NCI-H187 (cell line): ENCODE measurements around the gene PRR30.
"Not testable (repeated sequence)": the region's sequence is repeated elsewhere in the genome, so short reads cannot be mapped to it uniquely, and the experiment has no call there.

ENCODE experiments used
- DNase-seq, 2 experiments: peaks; one replicate each; lab custom pipeline; 2025; lab: John Stamatoyannopoulos, UW

PRR30 gene

DNA sequence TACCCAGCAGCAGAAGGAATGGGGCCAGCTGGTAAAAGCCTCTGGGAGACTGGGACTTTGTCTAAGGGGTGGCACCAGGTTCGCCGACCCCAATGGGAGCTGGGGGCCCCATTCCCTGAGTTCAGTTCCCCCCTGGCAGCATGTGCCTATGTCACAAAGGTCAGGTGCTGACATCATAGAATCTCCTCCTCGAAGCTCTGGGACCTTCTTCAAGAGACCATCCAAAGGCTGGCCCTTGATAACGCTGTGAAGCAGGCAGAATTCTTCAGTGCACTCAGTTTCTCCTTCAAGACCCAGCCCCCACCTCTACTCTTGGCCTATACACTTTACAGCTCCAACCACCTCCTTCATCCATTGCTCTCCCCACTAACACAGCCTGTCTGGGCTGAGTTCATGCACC is at the start of gene PRR30:
Gene PRR30, minus strand, starts transcription at position 101 of the 400 bp plus-strand sequence. CDS start 1,081 bp downstream, outside the sequence.
- DNase-seq: no peak

DNA sequence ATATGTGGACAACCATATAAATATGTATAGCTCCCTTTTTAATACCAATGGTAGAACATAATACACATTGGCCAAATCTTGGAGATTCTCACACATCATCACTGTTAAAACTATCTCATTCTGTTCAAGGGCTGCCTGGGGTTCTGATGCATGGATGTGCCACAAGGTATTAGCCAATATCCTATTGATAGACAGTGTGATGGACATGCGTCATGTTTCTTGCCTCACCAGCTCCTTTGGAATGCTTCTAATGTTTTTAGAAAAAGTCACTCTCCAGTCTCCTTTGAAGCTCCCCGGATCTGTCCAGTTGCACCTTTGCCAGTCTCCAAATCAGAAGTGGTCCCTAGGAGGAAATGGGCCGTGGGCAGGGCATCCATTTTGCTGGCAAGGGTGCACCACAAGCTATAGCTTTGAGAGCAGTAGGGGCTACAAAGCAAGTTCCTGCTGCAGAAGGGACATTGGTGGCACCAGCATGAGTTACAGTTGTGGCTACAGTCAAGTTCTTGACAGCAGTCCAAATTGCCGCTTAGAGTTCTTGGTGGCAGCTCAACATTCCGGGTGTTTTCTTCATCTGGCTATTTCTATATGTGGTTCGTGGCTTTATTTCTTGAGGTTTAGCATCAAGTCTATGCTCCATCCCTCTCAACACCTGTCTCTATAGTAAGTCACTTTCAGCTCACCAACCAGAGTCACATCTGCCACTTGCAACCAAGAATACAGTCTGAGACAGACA is 47.6 kb upstream of the PRR30 start:
- DNase-seq: no peak

DNA sequence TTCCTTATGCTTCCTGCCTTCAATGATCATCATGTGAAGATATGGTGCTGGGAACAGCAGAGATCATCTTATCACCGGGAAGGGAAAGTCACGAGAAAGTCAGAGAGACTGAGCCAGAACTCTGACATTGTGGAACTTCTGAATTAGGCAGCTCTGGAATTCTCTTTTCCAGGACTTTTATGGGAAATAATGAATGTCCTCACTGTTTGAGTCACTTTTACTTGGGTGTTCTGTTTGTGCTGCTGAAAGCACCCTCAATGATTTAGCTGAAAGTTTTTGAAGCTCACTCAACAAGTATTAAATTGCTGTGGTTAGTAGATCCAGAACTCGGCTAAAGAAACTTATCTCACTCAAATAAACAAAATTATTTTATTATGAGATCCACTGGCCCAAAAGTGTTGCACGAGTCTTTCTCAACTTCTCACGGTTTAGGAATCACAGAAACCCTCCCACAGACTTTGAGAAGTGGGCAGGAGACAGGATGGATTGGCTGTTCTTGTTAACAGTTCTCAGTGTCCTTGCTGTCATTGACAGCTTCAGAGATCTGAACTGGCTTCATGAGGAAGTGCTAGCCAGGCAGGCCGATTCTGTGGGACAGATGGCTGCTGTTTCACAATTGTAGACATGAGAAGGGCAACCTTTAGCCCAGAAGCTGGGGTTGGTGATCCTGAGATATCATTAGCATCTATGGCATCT is 46.3 kb upstream of the PRR30 start:
- no peak for DNase-seq

DNA sequence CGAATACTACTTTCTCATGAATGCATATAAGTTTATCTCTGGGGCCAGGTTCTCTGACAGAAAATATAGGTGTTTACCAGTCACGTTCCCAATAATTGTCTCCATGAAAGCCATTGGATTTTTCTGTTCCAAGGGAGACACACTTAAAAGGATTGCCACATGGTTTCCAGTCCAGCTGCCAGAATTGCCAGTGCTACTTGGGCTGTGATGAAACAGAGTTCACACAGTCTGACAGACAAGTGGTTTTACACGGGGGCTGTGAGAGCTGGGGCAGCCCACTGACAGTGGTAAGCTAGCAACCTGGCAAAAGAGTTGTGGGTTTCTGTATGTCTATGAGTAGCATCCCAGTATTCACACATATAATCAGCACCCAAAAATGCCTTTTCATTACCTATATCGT is 44.9 kb upstream of the PRR30 start:
- DNase-seq: no peak

DNA sequence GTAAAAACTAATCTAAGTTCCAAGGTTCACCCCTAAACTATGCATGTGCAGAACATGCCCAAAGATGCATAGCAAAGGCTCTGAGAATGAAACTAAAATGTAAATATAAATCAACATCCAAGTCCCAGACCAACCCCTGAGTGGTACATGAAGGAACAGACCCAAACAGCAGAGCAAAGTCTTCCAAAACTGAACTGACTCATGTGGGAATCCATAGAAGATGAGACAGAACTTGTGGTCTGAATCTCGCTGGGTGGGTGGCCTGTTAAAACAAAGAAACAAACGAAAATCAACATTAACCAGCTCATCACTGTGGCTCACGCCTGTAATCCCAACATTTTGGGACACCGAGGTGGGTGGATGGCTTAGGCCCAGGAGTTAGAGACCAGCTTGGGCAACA is 43.1 kb upstream of the PRR30 start:
- no peak for DNase-seq

DNA sequence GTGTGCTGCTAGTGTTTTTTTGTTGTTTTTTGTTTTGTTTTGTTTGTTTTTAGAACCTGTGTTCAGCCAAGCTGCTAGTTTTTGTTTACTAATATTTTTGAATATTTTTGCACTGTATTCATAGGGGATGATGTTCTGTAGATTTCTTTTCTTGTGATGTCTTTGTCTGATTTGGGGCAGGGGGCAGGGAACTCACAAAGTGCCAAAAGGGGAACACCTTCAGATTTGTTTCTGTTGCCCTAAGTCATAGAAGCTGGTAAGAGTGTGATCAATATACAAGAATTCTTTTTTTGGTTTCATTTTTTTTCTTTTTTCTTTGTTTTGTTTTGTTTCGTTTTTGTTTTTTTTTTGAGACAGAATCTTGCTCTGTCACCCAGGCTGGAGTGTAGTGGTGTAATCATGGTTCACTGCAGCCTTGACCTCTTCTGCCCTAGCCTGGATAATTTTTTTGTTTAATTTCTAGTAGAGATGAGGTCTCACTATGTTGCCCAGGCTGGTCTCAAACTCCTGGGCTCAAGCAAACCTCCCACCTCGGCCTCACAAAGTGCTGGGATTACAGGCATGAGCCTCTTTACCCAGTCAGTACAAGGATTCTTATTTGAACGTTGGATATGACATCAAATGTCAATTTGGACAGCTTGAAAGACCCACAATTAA is 40.3 kb upstream of the PRR30 start:
- DNase-seq: no peak

DNA sequence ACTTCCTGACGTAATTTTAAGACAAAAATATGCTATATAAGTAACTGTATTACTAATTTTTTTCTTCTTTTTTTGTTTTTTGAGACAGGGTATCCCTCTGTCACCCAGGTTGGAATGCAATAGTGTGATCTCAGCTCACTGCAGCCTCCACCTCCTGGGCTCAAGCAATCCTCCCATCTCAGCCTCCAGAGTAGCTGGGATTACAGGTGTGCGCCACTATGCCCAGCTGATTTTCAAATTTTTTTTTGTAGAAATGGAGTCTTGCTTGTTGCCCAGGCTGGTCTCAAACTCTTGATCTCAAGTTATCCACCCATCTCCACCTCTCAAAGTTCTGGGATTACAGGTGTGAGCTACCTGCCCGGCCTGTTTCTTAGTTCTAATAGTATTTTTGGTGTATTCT is 39.3 kb upstream of the PRR30 start:
- no peak for DNase-seq

DNA sequence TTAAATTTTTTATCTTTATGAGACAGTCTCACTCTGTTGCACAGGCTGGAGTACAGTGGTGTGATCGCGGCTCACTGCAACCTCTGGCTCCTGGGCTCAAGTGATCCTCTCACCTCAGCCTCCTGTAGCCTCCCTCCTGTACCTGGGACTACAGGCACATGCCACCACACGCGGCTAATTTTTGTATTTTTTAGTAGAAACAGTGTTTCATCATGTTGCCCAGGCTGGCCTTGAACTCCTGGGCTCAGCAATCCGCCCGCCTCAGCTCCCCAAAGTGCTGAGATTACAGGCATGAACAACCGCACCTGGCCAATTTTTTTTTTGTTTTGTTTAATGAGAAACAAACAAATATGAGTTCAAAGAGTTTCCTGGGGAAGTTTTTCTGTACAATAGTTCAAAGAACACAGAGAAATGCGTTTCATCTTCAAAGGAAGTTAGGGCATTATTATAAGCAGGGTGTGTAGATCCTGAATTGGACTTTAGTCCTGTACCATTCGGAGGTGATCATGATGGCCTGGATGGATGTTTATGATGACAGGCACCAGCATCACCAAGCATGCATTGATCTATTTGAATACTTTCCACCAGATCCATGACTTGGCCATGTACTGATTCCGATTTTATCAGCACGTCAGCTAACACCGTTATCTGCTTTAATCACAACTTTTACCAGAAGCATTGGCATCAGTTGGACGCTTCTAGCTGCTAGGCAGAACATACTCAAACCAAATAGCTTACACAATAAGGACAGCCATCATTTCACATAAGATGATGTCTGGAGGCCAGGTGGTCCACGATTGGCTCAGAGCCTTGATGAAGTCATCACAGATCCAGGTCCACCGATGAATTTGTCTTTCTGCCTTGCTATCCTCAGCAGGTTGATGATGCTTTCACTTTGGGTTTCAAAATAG is 38.5 kb upstream of the PRR30 start:
- no peak for DNase-seq

DNA sequence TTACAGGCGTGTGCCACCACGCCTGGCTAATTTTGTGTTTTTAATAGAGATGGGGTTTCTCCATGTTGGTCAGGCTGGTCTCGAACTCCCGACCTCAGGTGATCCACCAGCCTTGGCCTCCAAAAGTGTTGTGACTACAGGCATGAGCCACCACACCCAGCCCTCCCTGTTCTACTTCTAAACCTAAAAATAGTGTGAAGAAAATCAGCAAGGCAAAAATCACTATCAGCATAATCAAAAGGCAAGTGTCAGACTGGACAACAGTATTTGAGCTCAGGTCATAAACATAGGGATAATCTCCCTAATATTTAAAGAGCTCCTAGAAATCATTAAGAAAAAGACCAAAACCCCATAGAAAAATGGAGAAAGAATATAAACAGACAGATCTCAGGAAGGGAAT is 36.6 kb upstream of the PRR30 start:
- DNase-seq: not testable (repeated sequence)

DNA sequence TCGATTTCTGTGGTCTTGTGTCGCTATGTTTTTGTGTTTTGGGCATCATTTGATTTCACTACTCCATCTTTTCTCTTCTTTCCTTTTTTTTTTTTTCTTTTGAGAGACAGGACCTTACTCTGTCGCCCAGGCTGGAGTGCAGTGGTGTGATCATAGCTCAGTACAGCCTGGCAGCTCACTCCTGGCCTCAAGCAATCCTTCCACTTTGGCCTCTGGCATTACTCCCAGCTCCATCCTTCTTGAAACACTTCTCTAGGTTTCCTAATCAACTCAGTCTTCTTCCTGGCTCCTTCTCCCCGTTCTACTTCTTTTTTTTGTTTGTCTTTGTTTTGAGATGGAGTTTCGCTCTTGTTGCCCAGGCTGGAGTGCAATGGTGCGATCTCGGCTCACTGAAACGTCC is 36.1 kb upstream of the PRR30 start:
- DNase-seq: no peak

DNA sequence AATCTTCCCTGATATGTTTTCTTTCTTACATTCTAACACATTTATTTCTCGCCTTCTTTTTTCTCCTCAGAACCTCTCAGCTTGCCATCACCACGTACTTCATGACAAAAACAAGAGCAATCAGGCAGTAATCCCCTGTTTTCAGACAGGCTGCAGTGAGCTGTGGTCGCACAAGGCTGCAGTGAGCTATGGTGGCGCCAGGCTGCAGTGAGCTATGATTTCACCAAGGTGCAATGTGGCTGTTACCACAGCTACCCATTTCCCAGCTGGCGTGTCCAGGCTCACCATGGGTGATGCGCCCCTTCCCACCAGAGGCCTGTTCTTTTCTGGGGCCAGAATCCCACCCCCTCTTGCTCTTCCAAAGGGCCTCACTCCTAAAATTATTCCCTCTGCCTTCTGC is 35.4 kb upstream of the PRR30 start:
- DNase-seq: no peak

DNA sequence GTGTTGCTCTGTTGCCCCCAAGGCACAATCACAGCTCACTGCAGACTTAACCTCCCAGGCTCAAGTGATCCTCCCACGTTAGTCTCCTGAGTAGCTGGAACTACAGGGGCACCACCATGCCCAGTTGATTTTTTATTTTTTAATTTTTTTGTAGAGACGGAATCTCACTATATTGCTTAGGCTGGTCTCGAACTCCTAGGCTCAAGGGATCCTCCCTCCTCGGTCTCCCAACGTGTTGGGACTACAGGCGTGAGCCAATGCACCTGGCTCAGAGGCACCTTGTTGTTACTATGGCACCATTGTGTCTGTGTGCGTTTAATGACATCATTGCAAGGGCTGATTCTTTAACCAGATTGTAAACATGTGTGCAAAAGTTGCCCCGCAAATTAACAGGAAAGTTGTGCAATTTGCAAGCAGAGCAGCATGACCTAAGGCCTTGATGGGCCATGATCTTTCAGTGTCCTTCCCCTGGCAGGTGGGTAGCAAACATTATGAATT is 32.2 kb upstream of the PRR30 start:
- DNase-seq: no peak

DNA sequence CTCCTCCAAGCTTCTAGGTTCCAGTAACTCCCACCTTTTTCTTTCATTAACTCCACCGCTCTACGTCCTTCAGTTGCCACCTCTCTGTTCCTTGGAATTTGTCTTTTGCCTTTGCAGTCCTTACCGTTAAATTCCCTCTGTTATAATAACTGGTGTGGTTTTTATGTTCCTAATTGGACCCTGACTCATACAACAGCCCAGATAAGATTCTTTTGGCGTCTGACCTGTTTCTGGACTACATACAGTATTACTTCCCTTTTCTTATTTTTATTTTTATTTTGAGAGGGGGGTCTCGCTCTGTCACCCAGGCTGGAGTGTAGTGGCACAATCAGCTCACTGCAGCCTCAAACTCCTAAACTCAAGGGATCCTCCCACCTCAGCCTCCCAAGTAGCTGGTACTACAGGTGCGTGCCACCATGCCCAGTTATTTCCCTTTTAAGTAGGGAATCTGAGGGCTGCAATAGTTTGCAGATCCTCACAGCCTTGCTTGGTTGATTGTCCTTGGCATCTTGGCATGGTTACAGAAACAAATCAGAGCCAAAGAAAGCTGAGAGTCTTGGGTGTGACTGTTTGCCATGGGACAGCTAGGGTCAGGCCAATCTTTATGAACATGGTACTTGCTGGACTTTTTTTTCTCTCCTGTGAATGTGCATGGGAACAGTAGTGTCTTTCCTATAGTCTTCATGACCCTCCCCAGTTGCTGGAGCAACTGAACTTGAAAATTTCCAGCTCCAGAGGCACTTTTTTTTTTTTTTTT is 31.5 kb upstream of the PRR30 start:
- no peak for DNase-seq

DNA sequence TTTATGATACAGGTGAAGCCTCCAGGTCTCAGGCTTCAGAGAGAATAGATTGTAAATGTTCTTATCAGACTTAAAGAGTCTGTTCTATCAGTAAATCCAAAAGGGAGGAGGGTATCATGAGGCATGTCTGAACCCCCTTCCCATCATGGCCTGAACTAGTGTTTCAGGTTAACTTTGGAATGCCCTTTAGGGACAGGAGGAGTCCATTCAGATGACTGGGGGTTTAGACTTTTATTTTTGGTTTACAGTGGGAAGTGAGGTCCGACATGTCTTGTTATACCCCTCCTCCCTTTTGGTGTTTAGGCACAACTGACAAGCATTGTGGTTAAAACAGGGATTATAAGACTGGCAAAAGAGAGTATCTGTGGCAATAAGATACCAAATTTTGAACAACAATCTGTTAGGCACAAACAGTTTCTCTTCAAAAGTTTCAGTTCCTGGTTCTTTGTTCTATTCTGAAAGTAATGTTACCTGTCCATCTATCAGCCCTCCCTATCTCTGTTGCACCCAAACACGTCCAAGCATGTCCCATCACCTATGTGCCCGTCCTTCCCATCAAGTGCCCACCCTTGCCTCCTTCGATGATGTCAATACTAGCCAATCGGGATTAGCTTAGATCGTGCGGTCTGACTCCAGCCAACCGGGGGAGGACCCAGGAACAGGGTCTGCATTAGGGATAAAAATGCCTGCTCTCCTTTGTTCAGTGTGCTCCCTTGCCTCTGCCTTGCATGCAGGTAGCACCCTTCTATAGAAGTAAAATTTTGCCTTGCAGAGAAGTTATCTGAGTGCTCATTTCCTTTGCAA is 26.0 kb upstream of the PRR30 start:
- no peak for DNase-seq

DNA sequence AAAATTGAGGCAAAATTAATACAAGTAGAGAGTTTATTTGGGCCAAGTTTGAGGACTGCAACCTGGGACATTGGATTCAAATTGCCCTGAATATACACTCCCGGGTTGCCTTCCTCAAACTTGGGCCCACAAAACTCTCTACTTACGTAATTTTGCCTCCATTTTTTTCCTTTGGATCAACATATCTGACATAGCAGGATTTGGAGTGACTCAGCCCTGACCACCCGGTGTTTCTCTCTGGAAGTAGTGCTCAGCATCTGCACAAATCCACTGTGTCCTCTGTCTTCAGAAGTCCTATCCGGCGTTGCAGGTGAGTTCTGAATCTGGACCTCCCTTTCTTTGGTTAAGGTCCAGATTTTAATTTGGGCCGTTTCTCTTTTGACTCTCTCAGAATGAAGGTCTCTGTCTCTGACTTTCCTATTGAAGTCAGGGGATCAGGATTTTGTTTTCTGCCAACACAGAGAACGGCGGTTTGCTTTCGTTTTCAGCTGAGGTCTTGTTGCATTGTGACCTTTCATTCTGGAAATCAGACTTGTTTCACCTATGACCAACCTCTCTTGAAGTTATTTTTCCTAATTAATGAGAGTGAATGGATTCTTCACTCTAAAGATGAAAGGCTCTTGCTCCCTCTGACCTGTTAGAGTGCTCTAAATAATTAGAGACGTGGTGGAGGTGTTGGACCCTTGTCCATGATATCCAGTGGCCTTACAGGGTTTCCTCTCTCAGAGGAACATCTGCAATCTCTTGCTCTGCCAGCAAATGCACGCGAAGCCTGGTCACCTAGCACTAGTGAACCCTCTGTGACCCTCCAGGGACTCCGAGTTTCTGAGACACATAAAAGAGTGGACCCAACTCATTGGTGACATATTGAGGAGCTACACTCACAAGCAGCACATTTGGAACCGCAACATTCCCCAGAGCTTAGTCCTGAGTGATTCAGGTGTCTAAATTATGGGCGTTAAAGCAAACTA is 23.2 kb upstream of the PRR30 start:
- DNase-seq: no peak

DNA sequence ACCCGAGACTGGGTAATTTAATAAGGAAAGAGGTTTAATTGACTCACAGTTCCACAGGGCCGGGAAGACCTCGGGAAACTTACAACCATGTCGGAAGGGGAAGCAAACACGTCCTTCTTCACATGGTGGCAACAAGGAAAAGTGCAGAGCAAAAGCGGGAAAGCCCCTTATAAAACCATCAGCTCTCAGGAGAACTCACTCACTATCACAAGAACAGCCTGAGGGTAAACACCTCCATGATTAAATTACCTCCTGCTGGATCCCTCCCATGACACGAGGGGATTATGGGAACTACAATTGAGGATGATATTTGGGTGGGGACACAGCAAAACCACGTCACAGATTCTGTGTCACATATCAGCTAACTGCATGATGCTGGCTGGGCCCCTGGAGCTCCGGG is 21.0 kb upstream of the PRR30 start:
- DNase-seq: no peak

DNA sequence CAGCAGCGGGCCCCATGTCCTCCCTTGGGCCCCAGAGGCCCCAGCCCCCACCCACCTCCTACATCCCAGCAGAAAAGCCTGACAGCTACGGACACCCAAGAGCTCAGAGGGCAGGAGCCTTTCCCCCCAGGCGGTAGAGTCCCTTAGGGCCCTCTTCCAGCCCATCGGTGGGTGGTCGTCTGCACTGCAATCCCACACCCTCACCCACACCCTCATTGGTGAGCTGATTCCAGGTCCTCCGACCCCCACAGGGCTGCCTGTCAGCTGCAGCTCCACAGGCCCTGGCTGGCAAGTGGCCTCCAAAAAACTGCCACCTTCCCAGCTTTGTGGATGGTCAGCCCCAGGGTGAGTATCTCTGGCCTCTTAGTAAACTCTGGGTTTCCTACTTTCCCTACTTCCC is 20.1 kb upstream of the PRR30 start:
- DNase-seq: no peak

DNA sequence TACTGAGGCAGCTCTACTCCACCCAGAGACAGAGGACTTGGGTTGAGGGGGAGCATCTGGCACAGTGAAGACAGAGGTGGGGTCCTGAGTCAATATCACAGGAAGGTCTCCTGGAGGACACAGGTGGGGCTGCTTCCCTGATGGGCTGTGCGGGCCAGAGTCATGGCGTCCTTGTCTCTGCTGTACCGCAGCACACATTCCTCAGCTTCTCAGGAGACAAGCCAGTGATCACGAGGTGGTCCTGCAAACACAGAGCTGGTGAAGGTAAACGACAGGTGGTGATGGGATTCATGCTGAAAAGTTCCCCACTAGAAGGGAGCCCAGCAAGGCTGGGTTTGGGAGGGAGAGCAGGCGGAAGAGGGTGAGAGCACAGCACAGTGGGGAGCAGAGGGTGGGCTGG is 19.3 kb upstream of the PRR30 start:
- DNase-seq: no peak

DNA sequence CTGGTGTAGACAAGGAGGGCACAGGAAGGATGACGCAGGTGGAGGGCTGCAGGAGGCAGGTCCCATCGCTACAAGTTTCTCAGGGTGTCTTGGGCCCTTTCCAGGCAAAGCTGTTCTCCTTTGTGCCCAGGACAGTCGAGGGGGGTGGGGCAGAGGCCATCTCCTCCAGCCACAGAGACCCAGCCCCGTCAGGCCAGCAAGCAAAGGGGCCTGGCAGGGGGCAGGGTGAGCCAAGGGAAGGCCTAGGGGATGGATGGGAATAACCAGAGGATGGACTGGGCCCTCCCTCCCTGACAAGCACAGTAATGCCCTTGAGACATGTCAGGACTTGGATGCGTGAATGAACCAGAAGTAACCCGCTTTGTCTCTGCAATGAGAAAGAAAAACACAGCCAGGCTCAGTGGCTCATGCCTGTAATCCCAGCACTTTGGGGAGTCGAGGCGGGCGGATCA is 15.9 kb upstream of the PRR30 start:
- no peak for DNase-seq
